GM15510 (cell line): ENCODE data around the gene EMD.

Source experiments
- POLR2A ChIP-seq: IDR thresholded peaks from 3 replicates; pipeline ENCODE4 v1.6.1; 2011; ENCODE audit warnings: borderline replicate concordance; ENCODE audit not compliant: insufficient read length; ENCODE audit errors: extremely low read depth

EMD gene

GRCh38 chrX:154399527-154400368 is 20.7 kb downstream of the EMD start:
- no peak for TF ChIP-seq POLR2A

DNA sequence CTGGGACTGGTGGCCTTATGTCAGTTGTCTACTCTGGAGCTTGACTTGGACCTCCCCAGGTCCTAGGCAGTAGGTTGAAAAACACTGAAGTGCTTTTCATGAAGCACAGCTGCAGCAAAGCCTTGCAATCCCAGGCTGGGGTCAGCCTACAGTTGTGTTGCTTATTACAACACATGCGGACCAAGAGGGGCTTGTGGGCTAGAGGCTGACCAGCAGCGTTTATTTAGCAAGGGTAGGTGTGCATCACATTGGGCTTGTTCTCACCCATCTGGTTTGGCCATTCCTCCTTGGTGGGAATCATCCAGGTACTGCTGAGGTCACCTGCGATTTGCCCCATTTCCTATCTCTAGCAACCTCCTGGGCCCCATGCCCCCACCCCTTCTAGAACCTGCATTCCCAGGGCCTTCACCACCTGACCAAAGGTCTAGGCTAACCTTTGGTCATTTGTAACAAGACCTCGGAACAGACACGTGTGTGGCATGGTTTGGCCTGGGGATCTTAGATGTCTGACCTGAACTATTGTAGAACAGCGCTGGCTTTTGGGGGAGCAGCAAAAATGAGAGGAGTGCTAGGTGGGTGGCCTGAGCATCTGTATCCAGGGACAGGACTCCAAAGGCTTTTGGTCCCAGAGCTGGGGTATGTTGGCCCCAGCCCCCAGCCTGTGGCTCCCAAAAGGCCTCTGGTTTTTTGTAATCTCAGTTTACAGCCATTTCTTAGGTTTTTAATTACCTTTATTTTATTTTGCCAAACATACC is 22.1 kb downstream of the EMD start:
- peak; percentile 50 for TF ChIP-seq POLR2A

GRCh38 chrX:154401918-154402621 is 23.0 kb downstream of the EMD start:
- no peak for TF ChIP-seq POLR2A

DNA sequence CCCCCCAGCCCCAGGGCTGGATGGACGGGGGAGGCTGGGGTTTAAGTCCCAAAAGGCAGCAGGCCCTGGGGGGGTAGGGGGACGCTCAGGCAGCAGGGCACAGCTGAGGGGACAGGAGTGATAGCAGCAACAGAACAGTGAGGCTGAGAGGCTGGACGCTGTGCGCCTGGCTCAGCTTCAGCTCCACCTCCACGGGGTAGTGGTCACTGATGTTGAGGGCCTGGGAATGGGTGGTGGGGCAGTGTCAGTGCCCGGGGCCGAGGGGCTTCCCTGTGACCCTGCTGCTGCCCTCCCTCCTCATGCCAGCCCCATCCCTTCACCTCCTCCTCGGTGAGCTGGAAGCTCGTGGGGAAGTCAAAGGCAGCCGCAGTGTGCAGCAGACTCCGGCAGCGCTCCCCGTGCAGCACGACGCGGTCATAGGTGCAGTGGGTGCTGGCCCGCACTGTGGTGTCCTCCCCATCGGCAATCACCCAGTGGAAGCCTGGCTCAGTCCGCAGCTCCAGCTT is 23.6 kb downstream of the EMD start:
- TF ChIP-seq POLR2A: no peak

DNA sequence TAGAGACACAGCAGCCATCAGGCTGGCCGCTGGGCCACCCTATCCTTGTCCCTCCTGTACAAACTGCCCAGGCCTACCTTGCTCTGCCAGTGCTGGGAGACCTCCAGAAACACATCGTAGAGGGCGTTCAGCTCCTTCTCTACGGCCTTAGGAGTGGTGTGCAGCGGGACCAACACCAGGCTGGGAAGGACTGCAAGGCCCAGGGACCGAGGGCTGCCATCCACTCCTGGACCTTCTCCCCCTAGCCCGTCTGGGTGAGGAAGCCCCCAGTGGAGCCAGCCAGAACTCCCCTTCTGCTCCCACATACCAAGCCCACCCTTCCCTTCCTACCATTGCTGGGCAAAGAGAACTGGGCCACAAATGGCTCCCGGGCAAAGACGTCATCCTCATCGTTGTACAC is 24.1 kb downstream of the EMD start:
- no peak for TF ChIP-seq POLR2A

GRCh38 chrX:154403858-154404257 is 24.8 kb downstream of the EMD start:
- no peak for TF ChIP-seq POLR2A

GRCh38 chrX:154404625-154405192 is 25.6 kb downstream of the EMD start:
- TF ChIP-seq POLR2A: no peak

- TF ChIP-seq POLR2A: no peak
Measured at GRCh38 chrX:154408659-154409221, 29.6 kb downstream of the EMD start.

GRCh38 chrX:154409222-154409871 is 30.3 kb downstream of the EMD start, which contains the start of gene DNASE1L1:
DNASE1L1 (minus strand) TSS chrX:154409254; CDS start chrX:154405568, 3,686 bp downstream.
- peak; percentile 23 for TF ChIP-seq POLR2A

- peak; percentile 57 for TF ChIP-seq POLR2A
Measured at GRCh38 chrX:154411981-154412340, 32.9 kb downstream of the EMD start.

DNA sequence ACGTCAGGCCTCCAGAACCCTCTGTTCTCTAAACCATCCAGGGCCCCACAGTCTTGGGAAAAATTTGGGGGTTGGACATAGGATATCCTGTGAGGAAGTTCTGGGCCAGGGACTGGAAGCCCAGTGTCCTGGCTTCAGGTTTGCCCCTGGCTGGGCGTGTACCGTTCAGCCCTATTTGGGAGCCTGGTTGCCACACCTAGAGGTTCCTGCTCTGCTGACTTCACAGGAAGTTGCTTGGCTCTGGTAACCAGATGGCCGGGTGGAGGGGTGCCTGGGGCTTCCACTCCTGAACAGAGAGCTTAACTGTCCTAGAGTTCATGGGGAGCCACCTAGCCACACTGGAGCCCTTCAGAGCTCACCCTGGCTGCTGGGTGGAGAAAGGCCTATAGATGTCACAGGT is 33.4 kb downstream of the EMD start:
- TF ChIP-seq POLR2A: no peak

- no peak for TF ChIP-seq POLR2A
Measured at GRCh38 chrX:154413142-154413541, 34.0 kb downstream of the EMD start.

DNA sequence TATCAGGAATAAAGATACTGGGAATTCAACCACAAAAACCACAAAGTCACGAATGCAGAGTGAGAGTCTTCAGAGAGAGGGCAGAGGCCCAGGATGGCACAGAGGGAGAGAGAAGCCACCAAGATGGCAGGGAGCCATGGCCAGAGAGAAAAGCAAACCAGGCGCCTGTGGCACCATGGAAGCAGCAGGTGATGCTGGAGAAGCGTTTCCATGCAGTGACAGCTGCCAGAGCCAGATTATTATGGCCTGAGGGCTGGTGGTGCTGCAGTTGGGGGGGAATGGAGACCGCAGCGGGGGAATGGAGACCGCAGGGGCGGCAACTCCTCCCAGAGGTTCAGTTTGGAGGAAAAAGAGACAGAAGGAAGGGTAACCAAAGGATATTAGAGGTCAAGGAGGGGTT is 38.1 kb downstream of the EMD start:
- TF ChIP-seq POLR2A: no peak

- no peak for TF ChIP-seq POLR2A
Measured at GRCh38 chrX:154419189-154419588, 40.1 kb downstream of the EMD start.

DNA sequence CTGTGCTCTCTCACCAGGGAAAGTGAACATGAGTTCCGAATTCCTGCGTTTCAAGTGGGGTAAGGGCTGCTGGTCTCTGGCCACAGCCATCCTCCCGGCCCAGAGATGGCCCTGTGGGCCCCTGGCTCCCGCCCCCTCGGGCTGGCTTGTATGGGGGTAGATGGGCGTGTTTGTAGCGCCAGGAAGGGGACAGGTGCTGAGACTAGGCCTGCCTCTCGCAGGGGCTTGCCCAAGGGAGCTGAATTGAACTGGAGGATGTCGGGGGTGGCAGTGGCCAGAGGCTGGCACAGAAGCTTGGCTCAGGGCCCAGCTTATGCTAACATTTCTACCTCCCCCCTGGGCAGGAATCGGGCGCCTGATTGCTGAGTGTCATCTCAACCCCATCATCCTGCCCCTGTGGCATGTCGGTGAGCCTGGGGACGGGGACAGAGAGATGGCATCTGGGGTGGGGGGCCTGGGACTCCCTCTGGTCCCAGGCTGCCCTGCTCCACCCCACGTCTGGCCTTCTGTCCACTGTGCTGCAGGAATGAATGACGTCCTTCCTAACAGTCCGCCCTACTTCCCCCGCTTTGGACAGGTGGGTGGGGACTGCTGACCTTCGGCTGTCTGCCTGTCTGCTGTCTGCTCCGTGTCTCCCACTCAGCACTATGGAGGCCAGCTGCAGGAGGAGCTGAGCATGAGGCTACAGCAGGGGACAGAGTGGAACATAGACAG is 40.8 kb downstream of the EMD start:
- no peak for TF ChIP-seq POLR2A
